Endothelial cell of umbilical vein (primary cell): ENCODE results near the gene ZNF580. TPM values are rescaled to one million over a fixed set of nuclear protein-coding genes. Genes with fewer than 3 reads are reported as not detected.

ENCODE experiments used
- BruUV-seq: library from RNA; stranded (reverse); fragments of 400-500 nt; replicated peaks from 2 replicates; lab custom pipeline; 2021; lab: Mats Ljungman, UMichigan
- CTCF ChIA-PET: fragments of 300-600, 350-600 bp; sonication (Branson Sonifier 250); formaldehyde crosslinking; loops from one replicate; lab custom pipeline; 2021; ENCODE audit warnings: antibody characterized with exemption, inconsistent platforms; lab: Charles Lee
- POLR2A ChIA-PET: fragments of 300-600, 350-600 bp; sonication (Branson Sonifier 250); formaldehyde crosslinking; loops from one replicate; lab custom pipeline; 2021; ENCODE audit warnings: antibody characterized with exemption, inconsistent platforms; lab: Charles Lee
- DNase-seq: peaks from one replicate; pipeline ENCODE4 v3.0.0-alpha.2; 2011; ENCODE audit warnings: low read depth, low spot score
- FAIRE-seq: peaks from 2 replicates; lab custom pipeline; 2011; peaks lifted over from hg19 to GRCh38; lab: Jason Lieb, UNC
- H2AFZ ChIP-seq: 2 replicates; pipeline ENCODE4 v1.6.0; 2012; ENCODE audit warnings: low read depth, low read length, control low read depth, inconsistent platforms
- H3K27ac ChIP-seq: 2 replicates; pipeline ENCODE4 v1.5.1; 2011; ENCODE audit warnings: low read depth, mild to moderate bottlenecking, control low read depth, low read length, moderate library complexity; ENCODE audit not compliant: insufficient read depth
- H3K27me3 ChIP-seq, 2 experiments: 2 replicates each; pipeline versions ENCODE4 v1.6.0 to v1.6.1; 2011; ENCODE audit warnings: low read length in 2 of 2, mixed read lengths in 1 of 2; ENCODE audit not compliant: control insufficient read depth in 2 of 2, insufficient read depth in 2 of 2
- H3K36me3 ChIP-seq, 2 experiments: 2 replicates in 1 of 2; 3 replicates in 1 of 2; pipeline ENCODE4 v1.5.1; 2011; ENCODE audit warnings: low read length in 2 of 2, mild to moderate bottlenecking in 1 of 2, moderate library complexity in 1 of 2; ENCODE audit not compliant: control insufficient read depth in 2 of 2, insufficient read depth in 2 of 2; ENCODE audit errors: extremely low read depth in 1 of 2
- H3K4me1 ChIP-seq: 3 replicates; pipeline ENCODE4 v1.5.1; 2011; ENCODE audit warnings: mild to moderate bottlenecking, low read length; ENCODE audit not compliant: control insufficient read depth, insufficient read depth; ENCODE audit errors: extremely low read depth
- H3K4me2 ChIP-seq: 2 replicates; pipeline ENCODE4 v1.6.1; 2011; ENCODE audit warnings: low read length, control low read depth, mixed read lengths; ENCODE audit not compliant: insufficient read depth
- H3K4me3 ChIP-seq, 3 experiments: fragments of 200-600 bp in 1 of 3; sonication (generic), shearing (Covaris generic) in 1 of 3; replicated peaks in 1 of 3; 2 replicates each; pipeline ENCODE4 v1.5.1; 2011 to 2016; ENCODE audit warnings: control low read depth in 3 of 3, low read length in 3 of 3, mild to moderate bottlenecking in 2 of 3, inconsistent platforms in 1 of 3, low read depth in 1 of 3, moderate library complexity in 1 of 3; ENCODE audit not compliant: insufficient read depth in 1 of 3
- H3K79me2 ChIP-seq: 2 replicates; pipeline ENCODE4 v1.6.0; 2012; ENCODE audit warnings: low read length, inconsistent platforms; ENCODE audit not compliant: control insufficient read depth, insufficient read depth
- H3K9ac ChIP-seq: replicated peaks from 2 replicates; pipeline ENCODE3; 2011; ENCODE audit warnings: low read length, control low read depth; ENCODE audit not compliant: insufficient read depth; ENCODE audit errors: extremely low read depth
- H3K9me1 ChIP-seq: replicated peaks from 3 replicates; pipeline ENCODE4 v1.6.0; 2011; ENCODE audit warnings: mild to moderate bottlenecking, low read length; ENCODE audit not compliant: control insufficient read depth, insufficient read depth; ENCODE audit errors: extremely low read depth
- H3K9me3 ChIP-seq: replicated peaks from 2 replicates; pipeline ENCODE4 v1.5.1; 2012; ENCODE audit warnings: low read length, inconsistent platforms; ENCODE audit not compliant: control insufficient read depth, insufficient read depth
- H4K20me1 ChIP-seq: replicated peaks from 2 replicates; pipeline ENCODE3; 2011; ENCODE audit warnings: mild to moderate bottlenecking, low read length; ENCODE audit not compliant: control insufficient read depth, insufficient read depth; ENCODE audit errors: extremely low read depth
- CTCF ChIP-seq, 2 donors: IDR thresholded peaks; 1 replicate in 1 of 2; 2 replicates in 1 of 2; pipeline ENCODE4 v1.5.1; 2011; ENCODE audit warnings: low read length in 2 of 2, mild to moderate bottlenecking in 2 of 2, moderate library complexity in 2 of 2, control low read depth in 1 of 2, inconsistent platforms in 1 of 2, low read depth in 1 of 2; ENCODE audit not compliant: insufficient read depth in 1 of 2; ENCODE audit errors: extremely low read depth in 1 of 2
- EZH2 ChIP-seq: IDR thresholded peaks from 2 replicates; pipeline ENCODE4 v1.6.1; 2012; ENCODE audit warnings: borderline replicate concordance, low read depth, mild to moderate bottlenecking, moderate library complexity, low read length, inconsistent platforms; ENCODE audit not compliant: severe bottlenecking
- FOS ChIP-seq: IDR thresholded peaks from 2 replicates; pipeline ENCODE4 v1.6.1; 2011; ENCODE audit warnings: mild to moderate bottlenecking, low read length, moderate library complexity, borderline replicate concordance; ENCODE audit not compliant: insufficient read depth
- GATA2 ChIP-seq: IDR thresholded peaks from 2 replicates; pipeline ENCODE4 v1.7.0; 2011; ENCODE audit warnings: low read depth, mild to moderate bottlenecking, moderate library complexity, mixed read lengths, low read length; ENCODE audit not compliant: insufficient read length, insufficient read depth
- JUN ChIP-seq: IDR thresholded peaks from 2 replicates; pipeline ENCODE4 v1.6.1; 2011; ENCODE audit warnings: borderline replicate concordance, low read depth; ENCODE audit not compliant: insufficient read length, insufficient read depth
- MAX ChIP-seq: IDR thresholded peaks from 2 replicates; pipeline ENCODE4 v1.6.1; 2011; ENCODE audit not compliant: insufficient read depth, insufficient read length
- MYC ChIP-seq: IDR thresholded peaks from one replicate; pipeline ENCODE4 v1.6.1; 2011; ENCODE audit warnings: mild to moderate bottlenecking, low read depth, low read length
- POLR2A ChIP-seq: IDR thresholded peaks from 2 replicates; pipeline ENCODE4 v1.6.1; 2012; ENCODE audit warnings: low read depth, mild to moderate bottlenecking, control low read depth, low read length
- POLR2AphosphoS5 ChIP-seq: IDR thresholded peaks from 2 replicates; pipeline ENCODE4 v1.6.1; 2012; ENCODE audit warnings: low read depth, mild to moderate bottlenecking, control low read depth, low read length, moderate library complexity; ENCODE audit not compliant: insufficient read depth
- dilution Hi-C: fragments of 300-500 bp; cut with MboI; formaldehyde crosslinking; loops from one replicate; pipeline ENCODE4 v1.15.0; 2019; ENCODE audit warnings: low sequenced_read_pairs; ENCODE audit not compliant: extremely low pct_ligation_motif_present
- intact Hi-C: fragments of 100-400 bp; cut with micrococcal nuclease; formaldehyde crosslinking; loops from one replicate; pipeline ENCODE4 v1.10.0; 2022
- polyA plus RNA-seq, 4 experiments: library from polyadenylated mRNA; depleted of rRNA in 3 of 4; stranded (reverse) in 3 of 4; unstranded in 1 of 4; fragments of >200 nt; gene quantifications; 2 replicates each; pipeline versions ENCODE4 v1.2.1 to v1.2.3, GENCODE V29; 2011 to 2012; ENCODE audit warnings: missing spikeins in 1 of 4
- total RNA-seq: library from RNA; stranded (reverse); gene quantifications from 2 replicates; pipeline ENCODE4 v1.2.3, GENCODE V29; 2021

Gene ZNF580
- total and polyA plus RNA-seq, 2 donors (not counting 3 experiments of a cell fraction or from before 2014, with no cell fraction given): 13.7 to 41.1 TPM

GRCh38 chr19:55613396-55613795, 27.4 kb upstream of the ZNF580 start:
- no TSS peak for BruUV-seq
- peaks cover 2 to 24% of the 10 kb centered on the region in 2 experiments for H3K36me3 ChIP-seq
- TF ChIP-seq POLR2A: no peak
- TF ChIP-seq MAX: no peak
- no peak for TF ChIP-seq FOS
- TF ChIP-seq POLR2AphosphoS5: no peak
- TF ChIP-seq MYC: no peak
- no peak for TF ChIP-seq EZH2
- no peak for TF ChIP-seq CTCF (IDR thresholded peaks at IDR 0.05; ENCODE audit: extremely low read depth in 1 of 2, insufficient read depth in 1 of 2, low read depth in 1 of 2, low read length in 2 of 2)
- TF ChIP-seq GATA2: no peak
- no peak for TF ChIP-seq JUN
- no peak overlapping the region for H3K4me3 ChIP-seq
- H3K79me2 ChIP-seq: peaks cover 16% of the 10 kb centered on the region
- no peak overlapping the region for H3K27ac ChIP-seq
- ChIA-PET CTCF (interaction anchor here (1.0 to 1.3 kb wide), 2 partner anchors 19 to 109 kb away, joined by 3 to 4 read pairs; no protein-coding TSS in a partner anchor), POLR2A (no interaction called here)
- no peaks in the 10 kb centered on the region for H4K20me1 ChIP-seq
- peaks cover 2% of the 10 kb centered on the region for H3K4me1 ChIP-seq
- intact Hi-C loops (no loop called here), dilution Hi-C loops (no loop called here)
- H3K9me1 ChIP-seq: no peaks in the 10 kb centered on the region
- H3K9ac ChIP-seq: no peak overlapping the region
- H3K27me3 ChIP-seq: no peaks in the 10 kb centered on the region
- no peaks in the 10 kb centered on the region for H3K9me3 ChIP-seq
- no peak for FAIRE-seq
- no peak overlapping the region for H3K4me2 ChIP-seq
- no peak overlapping the region for H2AFZ ChIP-seq
- no peak for DNase-seq
